IPS-18a (cell line): ENCODE measurements around the gene GON4L.
"Not testable (repeated sequence)": the region's sequence is repeated elsewhere in the genome, so short reads cannot be mapped to it uniquely, and the experiment has no call there.

Experiments
- H3K27ac ChIP-seq: one replicate; pipeline ENCODE4 v1.5.1; 2013; ENCODE audit warnings: low read length
- H3K27me3 ChIP-seq: one replicate; pipeline ENCODE4 v1.6.1; 2013; ENCODE audit warnings: mild to moderate bottlenecking, low read length; ENCODE audit not compliant: control insufficient read depth, insufficient read depth
- H3K36me3 ChIP-seq: one replicate; pipeline ENCODE4 v1.6.1; 2013; ENCODE audit warnings: low read depth, low read length; ENCODE audit not compliant: control insufficient read depth
- H3K4me1 ChIP-seq: one replicate; pipeline ENCODE4 v1.6.1; 2013; ENCODE audit warnings: low read depth, low read length; ENCODE audit not compliant: control insufficient read depth
- H3K4me3 ChIP-seq: one replicate; pipeline ENCODE4 v1.5.1; 2013; ENCODE audit warnings: low read length
- H3K9ac ChIP-seq: one replicate; pipeline ENCODE4 v1.6.1; 2013; ENCODE audit warnings: mild to moderate bottlenecking, low read length, moderate library complexity
- H3K9me3 ChIP-seq: one replicate; pipeline ENCODE4 v1.6.1; 2013; ENCODE audit warnings: low read depth, low read length; ENCODE audit not compliant: control insufficient read depth

Gene GON4L

DNA sequence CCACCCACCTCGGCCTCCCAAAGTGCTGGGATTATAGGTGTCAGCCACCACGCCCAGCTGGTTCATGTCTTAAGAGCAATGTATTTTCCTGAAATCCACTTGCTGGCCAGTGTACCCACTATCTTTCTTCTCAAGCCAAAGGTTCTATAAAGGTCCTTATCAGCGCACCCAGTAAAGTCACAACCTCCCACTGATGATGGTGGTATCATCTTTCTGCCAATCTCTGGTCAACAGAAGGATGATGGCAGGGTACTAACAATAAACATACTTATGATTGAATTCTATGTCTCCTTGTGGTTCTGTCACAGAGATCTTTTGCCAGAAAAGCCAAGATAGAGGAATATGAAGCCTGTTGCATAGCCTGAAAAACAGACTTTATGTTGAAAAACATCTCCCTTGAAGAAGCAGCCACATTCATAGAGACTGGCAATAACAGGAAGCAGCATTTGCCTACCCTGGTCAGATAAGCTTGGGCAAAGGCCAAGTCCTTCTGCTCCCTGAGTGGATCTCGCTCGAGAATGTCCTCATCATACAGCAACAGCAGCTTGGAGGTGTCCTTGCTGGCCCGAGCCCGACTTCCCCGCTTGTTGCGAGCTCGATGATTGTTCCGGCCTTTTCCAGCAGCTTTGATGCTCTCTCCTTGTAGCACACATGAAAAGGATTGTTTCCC lies 95.1 kb downstream of the GON4L start:
- Histone ChIP-seq H3K27ac (no peak overlapping the region), H3K9me3 (no peaks in the 10 kb centered on the region), H3K27me3 (no peaks in the 10 kb centered on the region), H3K9ac (no peak overlapping the region), H3K4me3 (no peak overlapping the region), H3K4me1 (no peaks in the 10 kb centered on the region), H3K36me3 (peaks cover 61% of the 10 kb centered on the region)

DNA sequence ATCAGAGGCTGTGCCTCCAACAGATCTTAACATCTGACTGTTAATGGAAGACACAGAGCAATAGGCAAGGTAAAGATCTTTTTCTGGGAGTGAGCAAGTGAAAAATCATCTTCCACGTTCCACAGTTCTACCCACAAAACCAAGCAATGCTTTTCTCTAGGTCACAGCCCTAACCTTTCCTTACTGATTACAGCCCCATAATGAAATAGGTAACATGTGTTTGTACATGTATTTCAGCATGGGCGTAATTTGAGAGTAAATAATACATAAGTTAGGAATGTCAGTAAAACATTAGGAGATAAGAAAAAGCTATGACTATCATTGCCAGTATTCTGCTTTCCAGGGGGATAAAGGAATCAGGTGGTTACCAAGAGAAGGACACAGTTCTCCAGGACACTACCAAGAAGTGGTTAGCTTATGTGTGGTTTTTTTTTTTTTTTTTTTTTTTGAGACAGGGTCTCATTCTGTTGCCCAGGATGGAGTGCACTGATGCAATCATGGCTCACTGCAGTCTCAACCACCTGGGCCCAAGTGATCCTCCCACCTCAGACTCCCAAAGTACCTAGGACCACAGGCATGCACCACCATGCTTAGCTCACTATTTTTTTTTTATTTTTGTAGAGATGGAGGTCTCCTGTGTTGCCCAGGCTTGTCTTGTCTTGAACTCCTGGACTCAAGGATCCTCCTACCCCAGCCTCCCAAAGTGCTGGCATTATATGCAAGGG lies 96.1 kb downstream of the GON4L start:
- peaks cover 60% of the 10 kb centered on the region for H3K36me3 ChIP-seq
- H3K27me3 ChIP-seq = no peaks in the 10 kb centered on the region
- no peak overlapping the region for H3K9ac ChIP-seq
- H3K9me3 ChIP-seq = no peaks in the 10 kb centered on the region
- no peak overlapping the region for H3K27ac ChIP-seq
- H3K4me1 ChIP-seq = no peaks in the 10 kb centered on the region
- no peak overlapping the region for H3K4me3 ChIP-seq

DNA sequence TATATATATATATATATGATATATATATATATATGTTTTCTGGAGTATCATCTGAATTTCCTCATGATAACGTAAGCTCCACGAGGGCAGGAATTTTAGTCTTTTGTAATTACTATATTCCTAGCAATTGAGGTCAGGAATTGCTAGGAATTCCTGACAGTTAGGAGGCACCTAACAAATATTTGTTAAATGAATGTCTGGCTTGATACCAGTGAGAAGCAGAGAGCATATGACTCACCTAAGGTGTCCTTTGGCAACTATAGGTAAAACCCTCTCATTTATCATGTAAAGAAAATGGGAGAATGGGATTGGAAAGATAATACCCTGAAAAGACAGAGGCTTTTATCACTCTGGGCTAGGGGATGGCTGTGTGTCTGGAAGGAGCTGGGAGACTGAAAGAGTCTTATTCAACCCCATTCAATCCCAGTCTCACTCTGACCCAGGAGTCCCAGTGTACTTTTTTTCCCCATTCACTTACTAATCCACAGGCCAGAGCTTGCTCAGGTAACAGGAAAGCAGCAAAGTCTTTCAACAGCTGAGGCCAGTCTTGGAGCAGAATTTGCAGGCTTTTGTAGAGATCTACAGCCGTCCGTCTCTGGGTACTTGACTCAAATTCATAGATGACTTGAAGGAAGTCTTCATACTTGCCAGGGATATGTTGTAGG lies 96.9 kb downstream of the GON4L start:
- Histone ChIP-seq H3K36me3 (peaks cover 55% of the 10 kb centered on the region), H3K27ac (no peak overlapping the region), H3K9ac (no peak overlapping the region), H3K4me1 (no peaks in the 10 kb centered on the region), H3K27me3 (no peaks in the 10 kb centered on the region), H3K4me3 (no peak overlapping the region), H3K9me3 (no peaks in the 10 kb centered on the region)

DNA sequence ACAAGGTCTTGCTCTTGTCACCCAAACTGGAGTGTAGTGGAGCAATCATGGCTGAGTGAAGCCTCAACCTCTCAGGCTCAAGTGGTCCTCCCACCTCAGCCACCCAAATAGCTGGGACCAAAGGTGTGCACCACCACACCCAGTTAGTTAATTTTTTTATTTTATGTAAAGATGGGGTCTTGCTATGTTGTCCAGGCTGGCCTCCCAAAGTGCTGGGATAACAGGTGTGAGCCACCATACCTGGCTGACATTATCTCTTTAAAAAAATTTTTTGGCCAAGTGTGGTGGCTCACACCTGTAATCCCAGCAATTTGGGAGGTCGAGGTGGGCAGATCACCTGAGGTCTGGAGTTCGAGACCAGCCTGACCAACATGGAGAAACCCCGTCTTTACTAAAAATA lies 98.0 kb downstream of the GON4L start:
- H3K4me1 ChIP-seq, H3K9ac ChIP-seq, H3K27me3 ChIP-seq, H3K9me3 ChIP-seq, H3K27ac ChIP-seq, H3K4me3 ChIP-seq: not testable (repeated sequence)
- peaks cover 52% of the 10 kb centered on the region for H3K36me3 ChIP-seq

DNA sequence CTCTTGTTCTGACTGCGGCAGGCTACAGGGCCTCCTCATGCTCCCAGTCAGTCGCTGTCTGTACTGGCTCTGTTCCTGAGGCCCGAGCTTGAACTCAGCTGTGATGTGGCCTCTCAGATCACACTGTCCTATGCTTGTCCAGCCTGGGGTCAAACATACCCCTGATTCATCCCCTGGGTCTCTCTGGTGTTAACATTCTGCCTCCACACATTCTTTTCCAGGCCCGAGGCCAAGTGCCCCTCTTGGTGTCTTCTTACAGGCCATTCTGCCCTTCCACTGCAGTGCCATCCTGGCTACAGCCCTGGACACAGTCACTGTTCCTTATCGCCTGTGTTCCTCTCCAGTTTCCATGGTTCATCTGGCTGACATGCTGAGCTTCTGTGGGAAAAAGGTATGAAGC lies 108.9 kb downstream of the GON4L start:
- H3K9ac ChIP-seq, H3K27ac ChIP-seq, H3K4me1 ChIP-seq, H3K9me3 ChIP-seq, H3K4me3 ChIP-seq, H3K27me3 ChIP-seq: not testable (repeated sequence)
- peaks cover 21% of the 10 kb centered on the region for H3K36me3 ChIP-seq

DNA sequence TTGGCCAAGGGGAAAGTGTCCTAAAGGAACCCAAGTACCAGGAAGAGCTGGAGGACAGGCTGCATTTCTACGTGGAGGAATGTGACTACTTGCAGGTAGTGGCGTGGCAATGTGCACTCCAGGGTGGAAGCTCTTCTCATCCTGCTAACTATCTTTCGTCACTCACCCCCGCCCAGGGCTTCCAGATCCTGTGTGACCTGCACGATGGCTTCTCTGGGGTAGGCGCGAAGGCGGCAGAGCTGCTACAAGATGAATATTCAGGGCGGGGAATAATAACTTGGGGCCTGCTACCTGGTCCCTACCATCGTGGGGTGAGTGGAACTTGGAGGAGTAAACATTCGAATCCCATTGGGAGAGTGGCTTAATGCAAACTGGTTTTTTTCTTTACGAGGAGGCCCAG lies 109.4 kb downstream of the GON4L start:
- H3K4me3 ChIP-seq = not testable (repeated sequence)

DNA sequence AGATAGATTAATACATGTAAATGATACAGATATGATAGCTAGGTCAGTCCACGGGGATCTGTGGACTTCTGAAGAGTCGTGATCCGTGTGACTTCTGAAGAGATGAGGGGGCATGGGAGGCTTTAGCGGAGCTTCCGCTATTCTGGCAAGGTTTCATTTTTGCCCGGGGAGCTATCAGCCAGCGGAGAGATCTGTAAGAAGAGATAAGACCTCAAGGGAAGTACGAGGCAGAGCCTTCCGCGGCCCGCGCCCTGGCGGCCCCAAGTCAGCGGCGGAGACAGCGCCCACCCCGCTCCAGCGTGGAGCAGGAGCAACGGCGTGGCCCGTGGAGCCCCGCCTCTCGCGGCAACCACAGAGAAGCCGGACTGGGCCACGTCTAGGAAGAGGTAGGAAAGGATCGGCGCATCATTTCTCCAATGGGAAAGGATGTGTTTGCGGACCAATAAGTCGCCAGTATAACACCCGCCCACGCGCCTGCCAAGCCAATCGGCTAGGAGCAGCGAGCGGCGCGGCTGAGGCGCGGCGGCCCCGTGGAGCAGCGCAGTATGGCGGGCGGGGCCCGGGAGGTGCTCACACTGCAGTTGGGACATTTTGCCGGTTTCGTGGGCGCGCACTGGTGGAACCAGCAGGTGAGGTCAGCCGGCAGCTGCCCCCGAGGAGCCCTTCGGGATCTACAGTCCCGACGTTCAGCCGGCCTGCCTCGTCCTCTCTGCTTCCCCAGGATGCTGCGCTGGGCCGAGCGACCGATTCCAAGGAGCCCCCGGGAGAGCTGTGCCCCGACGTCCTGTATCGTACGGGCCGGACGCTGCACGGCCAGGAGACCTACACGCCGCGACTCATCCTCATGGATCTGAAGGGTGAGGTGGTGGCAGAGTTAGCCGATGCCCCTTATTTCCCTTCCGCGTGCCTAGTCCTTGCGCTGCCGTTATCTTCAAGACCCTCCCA lies 111.5 kb downstream of the GON4L start:
- H3K27ac ChIP-seq, H3K27me3 ChIP-seq, H3K9me3 ChIP-seq, H3K36me3 ChIP-seq, H3K4me1 ChIP-seq: not testable (repeated sequence)
- Histone ChIP-seq H3K4me3 (peak overlapping the region; percentile 69), H3K9ac (peak overlapping the region; percentile 29)

More for the DNA sequence above, 109.4 kb downstream of the GON4L start:
- not testable (repeated sequence) for H3K27ac ChIP-seq, H3K9ac ChIP-seq, H3K27me3 ChIP-seq, H3K9me3 ChIP-seq, H3K4me1 ChIP-seq
- peaks cover 21% of the 10 kb centered on the region for H3K36me3 ChIP-seq

DNA sequence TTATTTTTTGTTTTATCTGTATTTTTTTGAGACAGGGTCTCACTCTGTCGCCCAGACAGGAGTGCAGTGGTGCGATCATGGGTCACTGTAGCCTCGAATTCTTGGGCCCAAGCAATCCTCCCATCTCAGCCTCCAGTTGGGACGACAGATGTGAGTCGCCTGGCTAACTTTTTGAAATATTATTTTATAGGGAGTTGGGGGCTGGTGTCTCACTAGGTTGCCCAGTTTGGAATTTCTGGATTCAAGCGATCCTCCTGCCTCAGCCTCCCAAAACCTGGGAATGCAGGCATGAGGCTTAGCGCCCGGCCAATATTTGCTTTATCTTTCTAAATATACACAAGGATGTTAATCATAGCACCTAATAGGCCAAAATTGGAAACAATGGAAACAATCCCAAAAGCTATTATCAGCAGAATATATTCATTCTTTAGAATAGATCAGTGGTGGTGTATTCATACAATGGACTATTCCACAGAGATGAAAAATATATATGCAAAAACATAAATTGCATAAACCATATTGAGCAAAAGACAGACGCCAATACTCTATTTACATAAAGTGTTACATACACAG lies 112.2 kb downstream of the GON4L start:
- no peak overlapping the region for H3K27ac ChIP-seq
- peak overlapping the region; percentile 69 for H3K4me3 ChIP-seq
- H3K27me3 ChIP-seq = no peaks in the 10 kb centered on the region
- H3K36me3 ChIP-seq = peaks cover 7% of the 10 kb centered on the region
- no peaks in the 10 kb centered on the region for H3K4me1 ChIP-seq
- peak overlapping the region; percentile 29 for H3K9ac ChIP-seq
- no peaks in the 10 kb centered on the region for H3K9me3 ChIP-seq

DNA sequence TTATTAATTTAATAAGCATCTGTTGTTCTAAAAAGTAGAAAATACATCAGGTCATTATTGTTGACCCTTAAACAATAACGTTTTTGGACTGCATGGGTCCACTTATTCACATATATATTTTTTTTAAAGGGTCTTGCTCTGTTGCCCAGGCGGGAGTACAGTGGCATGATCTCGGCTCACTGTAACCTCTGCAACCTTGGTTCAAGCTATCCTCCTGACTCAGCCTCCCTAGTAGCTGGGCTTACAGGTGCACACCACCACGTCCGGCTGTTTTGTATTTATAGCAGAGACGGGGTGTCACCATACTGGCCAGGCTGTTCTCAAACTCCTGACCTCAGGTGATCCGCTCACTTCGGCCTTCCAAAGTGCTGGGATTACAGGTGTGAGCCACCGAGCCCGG lies 115.1 kb downstream of the GON4L start:
- H3K9me3 ChIP-seq = no peaks in the 10 kb centered on the region
- no peaks in the 10 kb centered on the region for H3K27me3 ChIP-seq
- H3K4me3 ChIP-seq = no peak overlapping the region
- H3K36me3 ChIP-seq = peaks cover 15% of the 10 kb centered on the region
- H3K27ac ChIP-seq = no peak overlapping the region
- H3K9ac ChIP-seq = no peak overlapping the region
- no peaks in the 10 kb centered on the region for H3K4me1 ChIP-seq

DNA sequence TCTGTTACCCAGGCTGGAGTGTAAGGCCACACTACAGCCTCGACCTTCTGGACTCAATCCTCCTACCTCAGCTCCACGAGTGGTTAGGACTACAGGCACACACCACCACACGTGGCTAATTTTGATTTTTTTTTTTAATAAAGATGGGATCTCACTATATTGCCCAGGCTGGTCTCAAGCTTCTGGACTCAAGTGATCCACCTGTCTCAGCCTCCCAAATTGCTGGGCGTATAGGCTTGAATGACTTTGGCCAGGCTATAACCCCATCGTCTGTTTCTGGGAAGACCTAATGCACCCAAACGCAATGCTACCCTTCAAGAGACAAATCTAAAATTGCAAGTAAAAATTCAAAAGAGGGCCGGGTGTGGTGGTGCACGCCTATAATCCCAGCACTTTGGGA lies 116.0 kb downstream of the GON4L start:
- no peaks in the 10 kb centered on the region for H3K9me3 ChIP-seq
- H3K27ac ChIP-seq = no peak overlapping the region
- no peak overlapping the region for H3K9ac ChIP-seq
- no peaks in the 10 kb centered on the region for H3K27me3 ChIP-seq
- H3K4me1 ChIP-seq = no peaks in the 10 kb centered on the region
- no peak overlapping the region for H3K4me3 ChIP-seq
- peaks cover 24% of the 10 kb centered on the region for H3K36me3 ChIP-seq
